Lower leg skin (tissue), 3 donors: Measurements from ENCODE around the gene PF4V1.

Experiments used
- CTCF ChIP-seq, 3 donors: fragments of 450-650 bp; IDR thresholded peaks; one replicate each; pipeline ENCODE4 v1.5.1; 2016; ENCODE audit warnings: antibody characterized with exemption in 3 of 3, mild to moderate bottlenecking in 3 of 3, moderate library complexity in 2 of 3
- POLR2A ChIP-seq, 2 donors: fragments of 450-650 bp; IDR thresholded peaks; one replicate each; pipeline ENCODE4 v1.6.1; 2016 to 2017; ENCODE audit warnings: antibody characterized with exemption in 2 of 2, mild to moderate bottlenecking in 1 of 2, moderate library complexity in 1 of 2

GRCh38 chr4:73839715-73840114 lies 13.4 kb upstream of the PF4V1 start:
- no peak for TF ChIP-seq CTCF (IDR thresholded peaks at IDR 0.05)
- TF ChIP-seq POLR2A (IDR thresholded peaks at IDR 0.05): no peak
